GM23338 (cell line): ENCODE data around the gene TMIGD2. TPM values are rescaled to one million over a fixed set of nuclear protein-coding genes. Genes with fewer than 3 reads are reported as not detected.

ENCODE experiments used
- ATAC-seq: fragments of 200-7000 bp; cut with Tn5 transposase; 3 replicates; pipeline ENCODE4 v1.9.1; 2020
- DNase-seq: peaks from one replicate; pipeline ENCODE4 v3.0.0-alpha.2; 2015; ENCODE audit warnings: low spot score
- H2AFZ ChIP-seq: fragments of 200-600 bp; sonication (generic); 2 replicates; pipeline ENCODE4 v1.8.0; 2016; ENCODE audit warnings: antibody characterized with exemption, mild to moderate bottlenecking, moderate library complexity
- H3F3A ChIP-seq: fragments of 200-600 bp; sonication (generic); replicated peaks from 2 replicates; pipeline ENCODE4 v1.8.0; 2017; ENCODE audit warnings: antibody characterized with exemption, mixed run types, low read depth
- H3K27ac ChIP-seq: fragments of 200-600 bp; sonication (generic); 2 replicates; pipeline ENCODE4 v1.6.1; 2016; ENCODE audit warnings: low read depth
- H3K27me3 ChIP-seq: fragments of 200-600 bp; sonication (generic); 2 replicates; pipeline ENCODE4 v1.8.0; 2016; ENCODE audit warnings: mild to moderate bottlenecking, mixed run types, moderate library complexity; ENCODE audit not compliant: insufficient read depth
- H3K36me3 ChIP-seq: fragments of 200-600 bp; sonication (generic); 2 replicates; pipeline ENCODE4 v1.8.0; 2016; ENCODE audit warnings: mild to moderate bottlenecking; ENCODE audit not compliant: insufficient read depth
- H3K4me1 ChIP-seq: fragments of 200-600 bp; sonication (generic); 2 replicates; pipeline ENCODE4 v1.8.0; 2016; ENCODE audit warnings: mild to moderate bottlenecking, moderate library complexity; ENCODE audit not compliant: insufficient read depth
- H3K4me2 ChIP-seq: fragments of 200-600 bp; sonication (generic); 2 replicates; pipeline ENCODE4 v1.7.1; 2017; ENCODE audit warnings: mixed run types
- H3K4me3 ChIP-seq: fragments of 200-600 bp; sonication (generic); 2 replicates; pipeline ENCODE4 v1.6.1; 2016; ENCODE audit warnings: mixed run types
- H3K79me2 ChIP-seq: fragments of 200-600 bp; sonication (generic); replicated peaks from 2 replicates; pipeline ENCODE4 v1.8.0; 2017; ENCODE audit warnings: mild to moderate bottlenecking; ENCODE audit not compliant: insufficient read depth
- H3K9me2 ChIP-seq: fragments of 200-600 bp; sonication (generic); 2 replicates; pipeline ENCODE4 v1.8.0; 2017; ENCODE audit not compliant: insufficient read depth
- H4K20me1 ChIP-seq: fragments of 200-600 bp; sonication (generic); replicated peaks from 2 replicates; pipeline ENCODE4 v1.8.0; 2017; ENCODE audit warnings: mild to moderate bottlenecking; ENCODE audit not compliant: insufficient read depth
- H3K27ac Mint-ChIP-seq: 2 replicates; pipeline ENCODE4 v1.8.0; 2020; ENCODE audit warnings: inconsistent platforms, mild to moderate bottlenecking, moderate library complexity, mixed read lengths
- H3K27me3 Mint-ChIP-seq: 3 replicates; pipeline ENCODE4 v1.8.0; 2022; ENCODE audit warnings: low read depth, mild to moderate bottlenecking, moderate library complexity, mixed read lengths, inconsistent platforms; ENCODE audit not compliant: insufficient read depth, poor library complexity
- H3K36me3 Mint-ChIP-seq: 3 replicates; pipeline ENCODE4 v1.8.0; 2021; ENCODE audit warnings: low read depth, mild to moderate bottlenecking, inconsistent platforms, moderate library complexity, mixed read lengths
- H3K4me1 Mint-ChIP-seq: 3 replicates; pipeline ENCODE4 v1.8.0; 2020; ENCODE audit warnings: mild to moderate bottlenecking, inconsistent platforms, mixed read lengths
- H3K4me3 Mint-ChIP-seq: 3 replicates; pipeline ENCODE4 v1.8.0; 2021; ENCODE audit warnings: moderate library complexity, mild to moderate bottlenecking, inconsistent platforms, mixed read lengths
- H3K9me3 Mint-ChIP-seq: 3 replicates; pipeline ENCODE4 v1.8.0; 2020; ENCODE audit warnings: moderate library complexity, mild to moderate bottlenecking, inconsistent platforms, mixed read lengths
- CREB1 ChIP-seq: fragments of 250-450 bp; sonication (Bioruptor Pico); IDR thresholded peaks from 2 replicates; pipeline ENCODE4 v1.5.0; 2020; ENCODE audit warnings: low read depth, mild to moderate bottlenecking, moderate library complexity
- CTCF ChIP-seq, 2 experiments: fragments of 200-600 bp in 1 of 2; sonication (generic) in 1 of 2; conservative IDR thresholded peaks; 2 replicates each; pipeline versions ENCODE4 v1.5.1 to v1.6.1; 2016 to 2017; ENCODE audit warnings: antibody characterized with exemption in 2 of 2, low read depth in 2 of 2, mild to moderate bottlenecking in 2 of 2, moderate library complexity in 1 of 2
- EZH2 ChIP-seq: fragments of 200-600 bp; sonication (generic); IDR thresholded peaks from one replicate; pipeline ENCODE4 v1.8.0; 2017; ENCODE audit warnings: antibody characterized with exemption, mild to moderate bottlenecking, low read depth; ENCODE audit not compliant: unreplicated experiment
- EZH2phosphoT487 ChIP-seq: fragments of 200-600 bp; sonication (generic); IDR thresholded peaks from one replicate; pipeline ENCODE4 v1.8.1; 2018; ENCODE audit warnings: antibody characterized with exemption; ENCODE audit not compliant: unreplicated experiment
- JUNB ChIP-seq: IDR thresholded peaks from one replicate; pipeline ENCODE4 v1.6.1; 2016; ENCODE audit warnings: antibody characterized with exemption; ENCODE audit not compliant: unreplicated experiment
- NANOG ChIP-seq: IDR thresholded peaks from 2 replicates; pipeline ENCODE4 v1.6.1; 2016; ENCODE audit warnings: antibody characterized with exemption, borderline replicate concordance
- POLR2AphosphoS5 ChIP-seq: IDR thresholded peaks from 2 replicates; pipeline ENCODE4 v1.6.1; 2016; ENCODE audit warnings: antibody characterized with exemption, low read depth
- REST ChIP-seq: IDR thresholded peaks from one replicate; pipeline ENCODE4 v1.6.1; 2018; ENCODE audit warnings: antibody characterized with exemption; ENCODE audit not compliant: unreplicated experiment
- STAT1 ChIP-seq: IDR thresholded peaks from one replicate; pipeline ENCODE4 v1.6.1; 2016; ENCODE audit warnings: antibody characterized with exemption; ENCODE audit not compliant: unreplicated experiment
- ZNF114 ChIP-seq: fragments of 250-450 bp; sonication (Bioruptor Pico); IDR thresholded peaks from 2 replicates; pipeline ENCODE4 v1.5.0; 2020; ENCODE audit warnings: mild to moderate bottlenecking, moderate library complexity
- ZNF331 ChIP-seq: fragments of 250-450 bp; sonication (Bioruptor Pico); IDR thresholded peaks from 2 replicates; pipeline ENCODE4 v1.5.0; 2020; ENCODE audit warnings: low read depth, mild to moderate bottlenecking, moderate library complexity
- ZNF462 ChIP-seq: fragments of 250-450 bp; sonication (Bioruptor Pico); IDR thresholded peaks from 2 replicates; pipeline ENCODE4 v1.5.0; 2020; ENCODE audit warnings: mild to moderate bottlenecking, moderate library complexity
- polyA plus RNA-seq: library from polyadenylated mRNA; unstranded; fragments of >200 nt; fragmentation: Nextera tagmentation; extraction: Ambion mirVana; gene quantifications from 2 replicates; pipeline ENCODE4 v1.2.1, GENCODE V29; 2016
- total RNA-seq: library from RNA; depleted of rRNA; stranded (reverse); fragments of >200 nt; shearing (Covaris generic); gene quantifications from 2 replicates; pipeline ENCODE4 v1.2.3, GENCODE V29; 2014
- TF ChIP-seq, protein P1 (sequence below): IDR thresholded peaks from 2 replicates; pipeline ENCODE4 v1.6.1; 2016; ENCODE audit warnings: antibody characterized with exemption

Gene TMIGD2
- total and polyA plus RNA-seq, 2 experiments from 2014 or later: 0.76 to 0.79 TPM

GRCh38 chr19:4342314-4342614 lies 40.1 kb upstream of the TMIGD2 start:
- peak overlapping the region; percentile 53 for H3K4me3 ChIP-seq
- Mint-ChIP-seq H3K27ac (peak overlapping the region; percentile 98), H3K27me3 (peaks cover 19% of the 10 kb centered on the region), H3K9me3 (no peaks in the 10 kb centered on the region; the same call in 2 of the 3 replicates), H3K36me3 (peaks cover 18% of the 10 kb centered on the region), H3K4me1 (peaks cover 13% of the 10 kb centered on the region), H3K4me3 (peak overlapping the region; percentile 89)
- H3K9me2 ChIP-seq: no peaks in the 10 kb centered on the region
- no peak overlapping the region for H2AFZ ChIP-seq
- H4K20me1 ChIP-seq: no peaks in the 10 kb centered on the region; the same call in 1 of the 2 replicates
- H3K27me3 ChIP-seq: peaks cover 4% of the 10 kb centered on the region; the same call in 1 of the 2 replicates
- DNase-seq (no peak), ATAC-seq (peak; percentile 2)
- 0 out of 2 replicates have a peak, but pooled peaks cover 14% of the 10 kb centered on the region for H3F3A ChIP-seq
- peak overlapping the region; percentile 82 for H3K27ac ChIP-seq
- peak overlapping the region; percentile 73 for H3K4me2 ChIP-seq
- 0 out of 2 replicates have a peak, but pooled peaks cover 5% of the 10 kb centered on the region for H3K79me2 ChIP-seq
- no peaks in the 10 kb centered on the region; the same call in 1 of the 2 replicates for H3K36me3 ChIP-seq
- TF ChIP-seq ZNF462 (CRISPR knock-in tag) (no peak), CTCF (conservative IDR thresholded peaks at IDR 0.05; ENCODE audit: low read depth in 2 of 2) (no peak), CREB1 (CRISPR knock-in tag) (no peak), EZH2 (no peak), ZNF114 (CRISPR knock-in tag) (no peak), ZNF331 (no peak), REST (no peak), EZH2phosphoT487 (no peak), STAT1 (no peak), JUNB (no peak), NANOG (no peak), POLR2AphosphoS5 (no peak)
- TF ChIP-seq, protein P1, sequence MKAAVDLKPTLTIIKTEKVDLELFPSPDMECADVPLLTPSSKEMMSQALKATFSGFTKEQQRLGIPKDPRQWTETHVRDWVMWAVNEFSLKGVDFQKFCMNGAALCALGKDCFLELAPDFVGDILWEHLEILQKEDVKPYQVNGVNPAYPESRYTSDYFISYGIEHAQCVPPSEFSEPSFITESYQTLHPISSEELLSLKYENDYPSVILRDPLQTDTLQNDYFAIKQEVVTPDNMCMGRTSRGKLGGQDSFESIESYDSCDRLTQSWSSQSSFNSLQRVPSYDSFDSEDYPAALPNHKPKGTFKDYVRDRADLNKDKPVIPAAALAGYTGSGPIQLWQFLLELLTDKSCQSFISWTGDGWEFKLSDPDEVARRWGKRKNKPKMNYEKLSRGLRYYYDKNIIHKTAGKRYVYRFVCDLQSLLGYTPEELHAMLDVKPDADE: no peak
- H3K4me1 ChIP-seq: peaks cover 6% of the 10 kb centered on the region
